Stimulated activated CD8-positive, alpha-beta memory T cell treated with anti-CD3 and anti-CD28 coated beads, Interleukin-15, amount 100 ng/mL, for 48 hours (primary cell): ENCODE measurements around the gene PBLD.
"Not testable (repeated sequence)": the region's sequence is repeated elsewhere in the genome, so short reads cannot be mapped to it uniquely, and the experiment has no call there.

Experiments
- DNase-seq, 2 donors: peaks; one replicate each; pipeline ENCODE4 v3.0.0-alpha.2; 2020; ENCODE audit warnings: low read depth in 2 of 2

Gene PBLD

GRCh38 chr10:68280758-68281157 is 52.0 kb downstream of the PBLD start:
- no peak for DNase-seq

GRCh38 chr10:68278906-68279753 is 53.6 kb downstream of the PBLD start:
- not testable (repeated sequence) for DNase-seq

GRCh38 chr10:68277814-68278213 is 54.9 kb downstream of the PBLD start:
- DNase-seq = not testable (repeated sequence)

- DNase-seq = no peak
Observed at GRCh38 chr10:68276224-68276623, 56.5 kb downstream of the PBLD start.

GRCh38 chr10:68275600-68276126 is 57.1 kb downstream of the PBLD start:
- DNase-seq = no peak

- DNase-seq = no peak
Observed at GRCh38 chr10:68272833-68273232, 59.9 kb downstream of the PBLD start.

- DNase-seq = no peak
Observed at GRCh38 chr10:68271196-68271882, 61.4 kb downstream of the PBLD start.

GRCh38 chr10:68269562-68270290 is 63.0 kb downstream of the PBLD start:
- no peak for DNase-seq

GRCh38 chr10:68261132-68261856 is 71.4 kb downstream of the PBLD start:
- no peak for DNase-seq

GRCh38 chr10:68253346-68253745 is 79.4 kb downstream of the PBLD start:
- no peak for DNase-seq

GRCh38 chr10:68251625-68252495 is 80.9 kb downstream of the PBLD start:
- no peak for DNase-seq

GRCh38 chr10:68251151-68251550 is 81.6 kb downstream of the PBLD start:
- DNase-seq = no peak

GRCh38 chr10:68249297-68249696 is 83.4 kb downstream of the PBLD start:
- no peak for DNase-seq

- DNase-seq = no peak
Observed at GRCh38 chr10:68247931-68248330, 84.8 kb downstream of the PBLD start.

GRCh38 chr10:68246397-68246796 is 86.3 kb downstream of the PBLD start:
- not testable (repeated sequence) for DNase-seq

- no peak for DNase-seq
Observed at GRCh38 chr10:68242051-68242450, 90.7 kb downstream of the PBLD start.

- DNase-seq = no peak
Observed at GRCh38 chr10:68239596-68240150, 93.1 kb downstream of the PBLD start.

- no peak for DNase-seq
Observed at GRCh38 chr10:68239069-68239468, 93.7 kb downstream of the PBLD start.

- no peak for DNase-seq
Observed at GRCh38 chr10:68238371-68238770, 94.4 kb downstream of the PBLD start.

GRCh38 chr10:68237173-68237572 is 95.6 kb downstream of the PBLD start:
- DNase-seq = no peak
